GM12875 (cell line): Measurements from ENCODE around the gene HACD4.
A peak's percentile ranks its signal among the peaks of the same experiment; 100 is the strongest.

Source experiments
- H3K4me3 ChIP-seq: one replicate; pipeline ENCODE4 v1.5.1; 2011; ENCODE audit warnings: low read depth, low read length, control low read depth
- CTCF ChIP-seq: IDR thresholded peaks from 2 replicates; pipeline ENCODE4 v1.5.1; 2011; ENCODE audit warnings: low read depth, mild to moderate bottlenecking, control low read depth, inconsistent platforms, low read length, moderate library complexity, borderline replicate concordance; ENCODE audit not compliant: insufficient read depth

Gene HACD4

GRCh38 chr9:21037278-21037677, 5.8 kb upstream of the HACD4 start:
- TF ChIP-seq CTCF = no peak
- H3K4me3 ChIP-seq = no peak overlapping the region

- H3K4me3 ChIP-seq = peak overlapping the region; percentile 63
- no peak for TF ChIP-seq CTCF
Observed at GRCh38 chr9:21031808-21032183, 356 bp upstream of the HACD4 start.

- H3K4me3 ChIP-seq = peak overlapping the region; percentile 63
- no peak for TF ChIP-seq CTCF
Observed at GRCh38 chr9:21030389-21031035, 928 bp downstream of the HACD4 start.

GRCh38 chr9:21029661-21030060, 1.8 kb downstream of the HACD4 start:
- no peak for TF ChIP-seq CTCF

GRCh38 chr9:21028466-21028865, 3.0 kb downstream of the HACD4 start:
- H3K4me3 ChIP-seq = no peak overlapping the region
- no peak for TF ChIP-seq CTCF

More at GRCh38 chr9:21029661-21030060, 1.8 kb downstream of the HACD4 start:
- no peak overlapping the region for H3K4me3 ChIP-seq

GRCh38 chr9:21027295-21027694, 4.1 kb downstream of the HACD4 start:
- TF ChIP-seq CTCF = no peak
- H3K4me3 ChIP-seq = no peak overlapping the region

- TF ChIP-seq CTCF = no peak
Observed at GRCh38 chr9:21023861-21024260, 7.6 kb downstream of the HACD4 start.

More at GRCh38 chr9:21023861-21024260, 7.6 kb downstream of the HACD4 start:
- no peak overlapping the region for H3K4me3 ChIP-seq
